Keratinocyte (primary cell): Measurements from ENCODE around the gene MGLL. TPM values are rescaled to one million over a fixed set of nuclear protein-coding genes. Genes with fewer than 3 reads are reported as not detected.

ENCODE experiments used
- DNase-seq: peaks from one replicate; pipeline ENCODE4 v3.0.0-alpha.2; 2011; ENCODE audit warnings: low read depth, missing footprints, low spot score
- FAIRE-seq: peaks from 2 replicates; lab custom pipeline; 2011; peaks lifted over from hg19 to GRCh38; lab: Jason Lieb, UNC
- H2AFZ ChIP-seq: 2 replicates; pipeline ENCODE4 v1.6.0; 2012; ENCODE audit warnings: low read length, control low read depth, inconsistent platforms; ENCODE audit not compliant: control insufficient read depth
- H3K27ac ChIP-seq: 2 replicates; pipeline ENCODE4 v1.5.1; 2011; ENCODE audit warnings: low read length; ENCODE audit not compliant: control insufficient read depth, insufficient read depth
- H3K27me3 ChIP-seq: 3 replicates; pipeline ENCODE4 v1.6.0; 2011; ENCODE audit warnings: low read length; ENCODE audit not compliant: control insufficient read depth, insufficient read depth; ENCODE audit errors: extremely low read depth
- H3K36me3 ChIP-seq, 2 experiments: 2 replicates in 1 of 2; 3 replicates in 1 of 2; pipeline ENCODE4 v1.5.1; 2011; ENCODE audit warnings: low read length in 2 of 2, mild to moderate bottlenecking in 1 of 2; ENCODE audit not compliant: control insufficient read depth in 2 of 2, insufficient read depth in 2 of 2; ENCODE audit errors: extremely low read depth in 1 of 2
- H3K4me1 ChIP-seq: 3 replicates; pipeline ENCODE4 v1.5.1; 2011; ENCODE audit warnings: low read length; ENCODE audit not compliant: control insufficient read depth, insufficient read depth; ENCODE audit errors: extremely low read depth
- H3K4me2 ChIP-seq: 3 replicates; pipeline ENCODE4 v1.6.0; 2011; ENCODE audit warnings: low read depth, low read length; ENCODE audit not compliant: control insufficient read depth, insufficient read depth; ENCODE audit errors: extremely low read depth
- H3K4me3 ChIP-seq, 3 experiments: fragments of 200-600 bp in 1 of 3; sonication (generic) in 1 of 3; 2 replicates in 2 of 3; 3 replicates in 1 of 3; pipeline ENCODE4 v1.5.1; 2011 to 2016; ENCODE audit warnings: low read length in 3 of 3, mild to moderate bottlenecking in 3 of 3, control low read depth in 2 of 3, inconsistent platforms in 1 of 3, low read depth in 1 of 3, mixed read lengths in 1 of 3, mixed run types in 1 of 3, moderate library complexity in 1 of 3; ENCODE audit not compliant: control insufficient read depth in 2 of 3, insufficient read depth in 2 of 3; ENCODE audit errors: extremely low read depth in 1 of 3
- H3K79me2 ChIP-seq: 2 replicates; pipeline ENCODE4 v1.6.0; 2012; ENCODE audit warnings: low read length; ENCODE audit not compliant: control insufficient read depth, insufficient read depth
- H3K9ac ChIP-seq: 3 replicates; pipeline ENCODE4 v1.6.0; 2011; ENCODE audit warnings: low read length; ENCODE audit not compliant: control insufficient read depth, insufficient read depth; ENCODE audit errors: extremely low read depth
- H3K9me1 ChIP-seq: 3 replicates; pipeline ENCODE4 v1.6.0; 2011; ENCODE audit warnings: low read length; ENCODE audit not compliant: control insufficient read depth, insufficient read depth; ENCODE audit errors: extremely low read depth
- H3K9me3 ChIP-seq: 2 replicates; pipeline ENCODE4 v1.5.1; 2012; ENCODE audit warnings: low read depth, low read length; ENCODE audit not compliant: control insufficient read depth
- H4K20me1 ChIP-seq: 3 replicates; pipeline ENCODE4 v1.6.0; 2011; ENCODE audit warnings: low read length; ENCODE audit not compliant: control insufficient read depth, insufficient read depth; ENCODE audit errors: extremely low read depth
- CTCF ChIP-seq, 3 experiments: IDR thresholded peaks in 1 of 3; conservative IDR thresholded peaks in 1 of 3; optimal IDR thresholded peaks in 1 of 3; 2 replicates in 2 of 3; 3 replicates in 1 of 3; pipeline versions ENCODE3 to v1.5.1; 2011; ENCODE audit warnings: low read length in 3 of 3, mild to moderate bottlenecking in 3 of 3, moderate library complexity in 2 of 3, control low read depth in 1 of 3, inconsistent platforms in 1 of 3; ENCODE audit not compliant: insufficient read depth in 2 of 3; ENCODE audit errors: extremely low read depth in 1 of 3
- EZH2 ChIP-seq: IDR thresholded peaks from one replicate; pipeline ENCODE4 v1.6.1; 2012; ENCODE audit warnings: inconsistent platforms, mild to moderate bottlenecking, low read length, moderate library complexity
- dilution Hi-C: fragments of 300-500 bp; cut with MboI; formaldehyde crosslinking; loops from one replicate; pipeline ENCODE4 v1.7.0; 2020; ENCODE audit warnings: low sequenced_read_pairs; ENCODE audit not compliant: extremely low pct_ligation_motif_present
- polyA plus RNA-seq, 5 experiments: library from polyadenylated mRNA; depleted of rRNA in 3 of 5; stranded (reverse) in 3 of 5; stranded (forward) in 1 of 5; unstranded in 1 of 5; fragments of >200 nt; gene quantifications; 1 replicate in 1 of 5; 2 replicates in 3 of 5; 3 replicates in 1 of 5; pipeline versions ENCODE4 v1.2.1 to v1.2.3, GENCODE V29; 2011 to 2012; ENCODE audit warnings: missing spikeins in 2 of 5, low read depth in 1 of 5, low replicate concordance in 1 of 5

The MGLL gene
- polyA plus RNA-seq, 1 donor (not counting 4 experiments of a cell fraction or from before 2014, with no cell fraction given): 17.8 TPM

GRCh38 chr3:127853681-127854080 is 31.4 kb upstream of the MGLL start:
- FAIRE-seq (no peak), DNase-seq (no peak)
- Histone ChIP-seq H4K20me1 (no peaks in the 10 kb centered on the region), H3K4me1 (no peaks in the 10 kb centered on the region), H3K79me2 (no peaks in the 10 kb centered on the region), H3K9me3 (no peaks in the 10 kb centered on the region), H3K27ac (no peak overlapping the region), H3K27me3 (no peaks in the 10 kb centered on the region), H3K4me3 (no peak overlapping the region), H3K36me3 (no peaks in the 10 kb centered on the region), H3K9me1 (no peaks in the 10 kb centered on the region), H3K9ac (no peak overlapping the region), H2AFZ (no peak overlapping the region), H3K4me2 (no peak overlapping the region)
- TF ChIP-seq EZH2 (no peak), CTCF (optimal IDR thresholded peaks at IDR 0.05 in 1 of 3, IDR thresholded peaks at IDR 0.05 in 1 of 3, conservative IDR thresholded peaks at IDR 0.05 in 1 of 3; ENCODE audit: extremely low read depth in 1 of 3, insufficient read depth in 2 of 3, low read length in 3 of 3) (no peak)
- dilution Hi-C loops: no loop called here

GRCh38 chr3:127851899-127852298 is 29.6 kb upstream of the MGLL start:
- H3K79me2 ChIP-seq: no peaks in the 10 kb centered on the region
- dilution Hi-C loops: no loop called here
- no peaks in the 10 kb centered on the region for H4K20me1 ChIP-seq
- no peaks in the 10 kb centered on the region for H3K27me3 ChIP-seq
- no peaks in the 10 kb centered on the region for H3K36me3 ChIP-seq
- H3K4me2 ChIP-seq: no peak overlapping the region
- TF ChIP-seq EZH2: no peak
- TF ChIP-seq CTCF (optimal IDR thresholded peaks at IDR 0.05 in 1 of 3, IDR thresholded peaks at IDR 0.05 in 1 of 3, conservative IDR thresholded peaks at IDR 0.05 in 1 of 3; ENCODE audit: extremely low read depth in 1 of 3, insufficient read depth in 2 of 3, low read length in 3 of 3): no peak
- no peak overlapping the region for H3K9ac ChIP-seq
- H3K9me1 ChIP-seq: no peaks in the 10 kb centered on the region
- DNase-seq (no peak), FAIRE-seq (no peak)
- no peaks in the 10 kb centered on the region for H3K9me3 ChIP-seq
- H2AFZ ChIP-seq: no peak overlapping the region
- no peak overlapping the region for H3K27ac ChIP-seq
- H3K4me3 ChIP-seq: no peak overlapping the region
- no peaks in the 10 kb centered on the region for H3K4me1 ChIP-seq
